Thyroid gland (tissue), 4 donors: Measurements from ENCODE around the gene LAMA2.

ENCODE experiments used
- POLR2A ChIP-seq, 2 donors: fragments of 450-650 bp; IDR thresholded peaks; one replicate each; pipeline ENCODE4 v1.6.1; 2017; ENCODE audit warnings: antibody characterized with exemption in 2 of 2, mild to moderate bottlenecking in 2 of 2, moderate library complexity in 1 of 2
- TF ChIP-seq, protein P1 (sequence below), 6 experiments: fragments of 200-600 bp in 3 of 6; fragments of 450-650 bp in 3 of 6; sonication (generic) in 3 of 6; IDR thresholded peaks; one replicate each; pipeline ENCODE4 v1.5.1; 2016 to 2019; ENCODE audit warnings: antibody characterized with exemption in 6 of 6, mild to moderate bottlenecking in 2 of 6, inconsistent platforms in 1 of 6, moderate library complexity in 1 of 6

DNA sequence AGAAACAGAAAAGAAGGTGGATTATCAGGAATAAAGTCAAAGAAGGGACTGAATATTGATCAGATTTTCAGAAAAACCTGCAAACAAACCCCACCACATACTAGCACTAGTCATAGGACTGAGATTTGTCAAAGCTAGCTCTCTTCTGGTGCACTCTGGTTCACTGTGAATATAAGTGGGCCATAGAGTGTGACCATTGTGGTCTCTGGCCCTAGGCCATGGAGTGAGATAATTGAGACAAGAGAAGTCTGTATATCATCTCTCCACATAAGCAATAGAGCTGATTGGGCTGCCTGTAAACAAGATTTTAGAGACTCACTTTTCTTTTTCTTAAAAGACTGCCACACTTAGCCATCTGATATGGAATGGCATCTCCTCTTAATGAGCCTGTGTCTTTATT lies 247.2 kb downstream of the LAMA2 start:
- TF ChIP-seq, protein P1, sequence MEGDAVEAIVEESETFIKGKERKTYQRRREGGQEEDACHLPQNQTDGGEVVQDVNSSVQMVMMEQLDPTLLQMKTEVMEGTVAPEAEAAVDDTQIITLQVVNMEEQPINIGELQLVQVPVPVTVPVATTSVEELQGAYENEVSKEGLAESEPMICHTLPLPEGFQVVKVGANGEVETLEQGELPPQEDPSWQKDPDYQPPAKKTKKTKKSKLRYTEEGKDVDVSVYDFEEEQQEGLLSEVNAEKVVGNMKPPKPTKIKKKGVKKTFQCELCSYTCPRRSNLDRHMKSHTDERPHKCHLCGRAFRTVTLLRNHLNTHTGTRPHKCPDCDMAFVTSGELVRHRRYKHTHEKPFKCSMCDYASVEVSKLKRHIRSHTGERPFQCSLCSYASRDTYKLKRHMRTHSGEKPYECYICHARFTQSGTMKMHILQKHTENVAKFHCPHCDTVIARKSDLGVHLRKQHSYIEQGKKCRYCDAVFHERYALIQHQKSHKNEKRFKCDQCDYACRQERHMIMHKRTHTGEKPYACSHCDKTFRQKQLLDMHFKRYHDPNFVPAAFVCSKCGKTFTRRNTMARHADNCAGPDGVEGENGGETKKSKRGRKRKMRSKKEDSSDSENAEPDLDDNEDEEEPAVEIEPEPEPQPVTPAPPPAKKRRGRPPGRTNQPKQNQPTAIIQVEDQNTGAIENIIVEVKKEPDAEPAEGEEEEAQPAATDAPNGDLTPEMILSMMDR (IDR thresholded peaks at IDR 0.05), result no peak
- no peak for TF ChIP-seq POLR2A (IDR thresholded peaks at IDR 0.05)
